Vagina (tissue), 2 donors: ENCODE results near the gene ABCC3.

Experiments used
- POLR2A ChIP-seq, 2 donors: fragments of 450-650 bp; IDR thresholded peaks; one replicate each; pipeline ENCODE4 v1.6.1; 2017; ENCODE audit warnings: antibody characterized with exemption in 2 of 2, mild to moderate bottlenecking in 2 of 2, moderate library complexity in 2 of 2
- TF ChIP-seq, protein P1 (sequence below), 3 experiments: fragments of 450-650 bp in 2 of 3; fragments of 200-600 bp in 1 of 3; sonication (generic) in 1 of 3; IDR thresholded peaks; one replicate each; pipeline ENCODE4 v1.5.1; 2017 to 2019; ENCODE audit warnings: antibody characterized with exemption in 3 of 3, mild to moderate bottlenecking in 2 of 3, moderate library complexity in 2 of 3

GRCh38 chr17:50677851-50678375 lies 43.2 kb downstream of the ABCC3 start:
- TF ChIP-seq, protein P1, sequence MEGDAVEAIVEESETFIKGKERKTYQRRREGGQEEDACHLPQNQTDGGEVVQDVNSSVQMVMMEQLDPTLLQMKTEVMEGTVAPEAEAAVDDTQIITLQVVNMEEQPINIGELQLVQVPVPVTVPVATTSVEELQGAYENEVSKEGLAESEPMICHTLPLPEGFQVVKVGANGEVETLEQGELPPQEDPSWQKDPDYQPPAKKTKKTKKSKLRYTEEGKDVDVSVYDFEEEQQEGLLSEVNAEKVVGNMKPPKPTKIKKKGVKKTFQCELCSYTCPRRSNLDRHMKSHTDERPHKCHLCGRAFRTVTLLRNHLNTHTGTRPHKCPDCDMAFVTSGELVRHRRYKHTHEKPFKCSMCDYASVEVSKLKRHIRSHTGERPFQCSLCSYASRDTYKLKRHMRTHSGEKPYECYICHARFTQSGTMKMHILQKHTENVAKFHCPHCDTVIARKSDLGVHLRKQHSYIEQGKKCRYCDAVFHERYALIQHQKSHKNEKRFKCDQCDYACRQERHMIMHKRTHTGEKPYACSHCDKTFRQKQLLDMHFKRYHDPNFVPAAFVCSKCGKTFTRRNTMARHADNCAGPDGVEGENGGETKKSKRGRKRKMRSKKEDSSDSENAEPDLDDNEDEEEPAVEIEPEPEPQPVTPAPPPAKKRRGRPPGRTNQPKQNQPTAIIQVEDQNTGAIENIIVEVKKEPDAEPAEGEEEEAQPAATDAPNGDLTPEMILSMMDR (IDR thresholded peaks at IDR 0.05) = no peak
- no peak for TF ChIP-seq POLR2A (IDR thresholded peaks at IDR 0.05)
